Measurements from ENCODE around the gene NOXRED1. TPM values are rescaled to one million over a fixed set of nuclear protein-coding genes. Genes with fewer than 3 reads are reported as not detected.

NOXRED1 gene
- polyA plus RNA-seq, 4 donors: 0.96 to 3.7 (median 2.7) TPM

- DNase-seq (ENCODE audit: low read depth in 4 of 4, low spot score in 3 of 4): no peak
Observed at GRCh38 chr14:77346495-77346894, 76.8 kb downstream of the NOXRED1 start.

- DNase-seq (ENCODE audit: low read depth in 4 of 4, low spot score in 3 of 4): no peak
Observed at GRCh38 chr14:77344377-77344996, 78.8 kb downstream of the NOXRED1 start.

Other genes starting within 250 kb of the NOXRED1 start
- 1 to 10 TPM in 1 of 4 donors, under 1 TPM in 3; 0.29 to 1.3 (median 0.90) TPM for gene TMEM63C, start 241.7 kb downstream of the NOXRED1 start, polyA plus RNA-seq (ENCODE audit: insufficient read length in 4 of 4)
- gene NGB, start 152.3 kb downstream of the NOXRED1 start, polyA plus RNA-seq (ENCODE audit: insufficient read length in 4 of 4): under 1 TPM in 1 of 4 donors, not detected in 3; 0.07 TPM
- 10 to 100 TPM; 32.8 to 52.3 (median 42.2) TPM for gene POMT2, start 102.6 kb downstream of the NOXRED1 start, polyA plus RNA-seq (ENCODE audit: insufficient read length in 4 of 4)
- 10 to 100 TPM; 16.3 to 30.5 (median 25.0) TPM for gene GSTZ1, start 102.5 kb downstream of the NOXRED1 start, polyA plus RNA-seq (ENCODE audit: insufficient read length in 4 of 4)
- 10 to 100 TPM; 11.1 to 24.4 (median 22.4) TPM for gene TMED8, start 46.4 kb downstream of the NOXRED1 start, polyA plus RNA-seq (ENCODE audit: insufficient read length in 4 of 4)
- 10 to 100 TPM in 1 of 4 donors, 1 to 10 TPM in 3; 1.5 to 10.4 (median 9.6) TPM for gene SAMD15, start 46.1 kb downstream of the NOXRED1 start, polyA plus RNA-seq (ENCODE audit: insufficient read length in 4 of 4)
- gene VIPAS39, start 34.1 kb upstream of the NOXRED1 start, polyA plus RNA-seq (ENCODE audit: insufficient read length in 4 of 4): 10 to 100 TPM; 25.0 to 34.6 (median 30.6) TPM
- 100 to 1,000 TPM; 166 to 222 (median 203) TPM for gene AHSA1, start 34.6 kb upstream of the NOXRED1 start, polyA plus RNA-seq (ENCODE audit: insufficient read length in 4 of 4)
- gene ISM2, start 75.3 kb upstream of the NOXRED1 start, polyA plus RNA-seq (ENCODE audit: insufficient read length in 4 of 4): 1 to 10 TPM in 3 of 4 donors, under 1 TPM in 1; 0.74 to 3.2 (median 1.2) TPM
- gene SPTLC2, start 193.1 kb upstream of the NOXRED1 start, polyA plus RNA-seq (ENCODE audit: insufficient read length in 4 of 4): 10 to 100 TPM; 35.2 to 72.9 (median 69.2) TPM

Data from left renal pelvis (tissue), 4 donors.